ENCODE results near the gene TRERF1.
A peak's percentile ranks its signal among the peaks of the same experiment; 100 is the strongest.

The TRERF1 gene

GRCh38 chr6:42194056-42194455 lies 257.7 kb downstream of the TRERF1 start:
- H3K9me3 ChIP-seq (ENCODE audit: control insufficient read depth, insufficient read depth, low read depth, low read length): no peaks in the 10 kb centered on the region
- TF ChIP-seq ZNF501 (tag by site-specific recombination; IDR thresholded peaks at IDR 0.05) (no peak), ZNF701 (tag by site-specific recombination; IDR thresholded peaks at IDR 0.05) (no peak), ZBTB44 (tag by site-specific recombination; IDR thresholded peaks at IDR 0.05) (no peak), ZIC2 (tag by site-specific recombination; IDR thresholded peaks at IDR 0.05) (no peak), ZNF677 (tag by site-specific recombination; IDR thresholded peaks at IDR 0.05) (peak; percentile 76), ZXDB (tag by site-specific recombination; IDR thresholded peaks at IDR 0.05) (no peak), ZNF544 (tag by site-specific recombination; IDR thresholded peaks at IDR 0.05) (no peak), ZNF433 (tag by site-specific recombination; IDR thresholded peaks at IDR 0.05; ENCODE audit: low read depth) (no peak), ZNF692 (tag by site-specific recombination; IDR thresholded peaks at IDR 0.05) (no peak), WT1 (tag by site-specific recombination; IDR thresholded peaks at IDR 0.05) (no peak), ZBTB10 (tag by site-specific recombination; IDR thresholded peaks at IDR 0.05) (no peak), PATZ1 (tag by site-specific recombination; IDR thresholded peaks at IDR 0.05) (no peak), ZNF529 (tag by site-specific recombination; IDR thresholded peaks at IDR 0.05; ENCODE audit: insufficient replicate concordance) (no peak), ZNF366 (tag by site-specific recombination; conservative IDR thresholded peaks at IDR 0.05) (peak; percentile 46; the same call in 1 of the 2 replicates), BCL11B (tag by site-specific recombination; IDR thresholded peaks at IDR 0.05; ENCODE audit: low read depth) (no peak), ZBTB49 (tag by site-specific recombination; IDR thresholded peaks at IDR 0.05; ENCODE audit: low read depth) (no peak), ZNF140 (tag by site-specific recombination; IDR thresholded peaks at IDR 0.05) (no peak)
- H3K4me1 ChIP-seq (ENCODE audit: control insufficient read depth, insufficient read depth, low read length): peaks cover 11% of the 10 kb centered on the region; the same call in 1 of the 2 replicates
- H3K4me3 ChIP-seq (ENCODE audit: low read depth, low read length): no peak overlapping the region
- no peak overlapping the region for H3K27ac ChIP-seq (ENCODE audit: extremely low read depth, low read depth, low read length)
- H3K36me3 ChIP-seq (ENCODE audit: control insufficient read depth in 2 of 2, insufficient read depth in 1 of 2, low read length in 2 of 2): no peaks in the 10 kb centered on the region
- ChIA-PET CTCF (interaction anchor here (0.6 to 4.4 kb wide), 2 partner anchors 20 to 407 kb away, joined by 4 to 39 read pairs; partner anchors contain the start of gene TOMM6), POLR2A (interaction anchor here (0.8 to 1.2 kb wide), 4 partner anchors 17 to 412 kb away, joined by 3 to 5 read pairs (median 4); no protein-coding TSS in a partner anchor)
